ENCODE results near the gene TMEM191C. TPM values are rescaled to one million over a fixed set of nuclear protein-coding genes. Genes with fewer than 3 reads are reported as not detected.
"Not testable (repeated sequence)": the region's sequence is repeated elsewhere in the genome, so short reads cannot be mapped to it uniquely, and the experiment has no call there.

The TMEM191C gene
- total RNA-seq, 3 donors from 2014 or later (not counting 1 experiment from before 2014, with no cell fraction given), result 2.1 to 3.4 (median 3.2) TPM

GRCh38 chr22:21435998-21436810, 31.0 kb upstream of the TMEM191C start:
- H3K36me3 ChIP-seq (ENCODE audit: control insufficient read depth, insufficient read depth, low read length); intact Hi-C loops (cut with micrococcal nuclease); H3K9me3 Mint-ChIP-seq; H3K36me3 Mint-ChIP-seq; H3K27ac ChIP-seq (ENCODE audit: low read length); H3K4me1 Mint-ChIP-seq; H3K27me3 Mint-ChIP-seq (ENCODE audit: low read depth in 2 of 2); H3K9me3 ChIP-seq (ENCODE audit: control insufficient read depth, insufficient read depth, low read length); H3K27me3 ChIP-seq (ENCODE audit: control insufficient read depth, insufficient read depth, low read length); H3K4me1 ChIP-seq (ENCODE audit: control insufficient read depth, insufficient read depth, low read length); H3K4me3 ChIP-seq (ENCODE audit: low read length); H3K4me3 Mint-ChIP-seq; H3K27ac Mint-ChIP-seq; ATAC-seq: not testable (repeated sequence)
- WGBS (ENCODE audit: insufficient coverage), result no CpG with 5 or more reads among the region's 12 CpGs
- DNase-seq, result peak in 1 of 2 donors; percentile 11

DNA sequence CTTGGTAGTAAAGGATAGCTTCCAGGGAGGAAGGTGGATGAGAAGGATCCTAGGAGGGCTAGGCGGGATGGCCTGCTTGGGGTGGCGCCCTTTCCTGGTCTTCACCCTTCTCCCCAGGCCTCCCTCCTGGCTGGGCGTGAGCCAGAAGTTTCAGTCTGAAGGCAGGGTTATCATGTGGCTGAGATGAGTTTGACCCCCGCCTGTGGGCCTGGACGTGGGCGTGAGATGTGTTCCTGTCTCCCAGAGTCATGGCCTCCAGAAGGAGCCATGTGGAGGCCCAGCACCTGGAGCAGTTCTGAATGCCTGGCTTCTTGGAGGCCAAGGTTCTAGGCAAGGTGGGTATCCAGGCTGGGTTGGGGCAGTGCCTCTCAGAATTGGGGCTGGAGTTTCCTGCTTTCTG, 29.2 kb upstream of the TMEM191C start:
- H3K27me3 ChIP-seq (ENCODE audit: control insufficient read depth, insufficient read depth, low read length); H3K27ac Mint-ChIP-seq; H3K9me3 Mint-ChIP-seq; H3K4me1 ChIP-seq (ENCODE audit: control insufficient read depth, insufficient read depth, low read length); H3K4me3 ChIP-seq (ENCODE audit: low read length); H3K9me3 ChIP-seq (ENCODE audit: control insufficient read depth, insufficient read depth, low read length); H3K4me3 Mint-ChIP-seq; ATAC-seq; H3K36me3 ChIP-seq (ENCODE audit: control insufficient read depth, insufficient read depth, low read length); intact Hi-C loops (cut with micrococcal nuclease); H3K4me1 Mint-ChIP-seq; H3K27me3 Mint-ChIP-seq (ENCODE audit: low read depth in 2 of 2); H3K27ac ChIP-seq (ENCODE audit: low read length); H3K36me3 Mint-ChIP-seq: not testable (repeated sequence)
- WGBS (ENCODE audit: insufficient coverage), result no CpG with 5 or more reads among the region's 6 CpGs
- DNase-seq, result peak in 1 of 2 donors; percentile 9

DNA sequence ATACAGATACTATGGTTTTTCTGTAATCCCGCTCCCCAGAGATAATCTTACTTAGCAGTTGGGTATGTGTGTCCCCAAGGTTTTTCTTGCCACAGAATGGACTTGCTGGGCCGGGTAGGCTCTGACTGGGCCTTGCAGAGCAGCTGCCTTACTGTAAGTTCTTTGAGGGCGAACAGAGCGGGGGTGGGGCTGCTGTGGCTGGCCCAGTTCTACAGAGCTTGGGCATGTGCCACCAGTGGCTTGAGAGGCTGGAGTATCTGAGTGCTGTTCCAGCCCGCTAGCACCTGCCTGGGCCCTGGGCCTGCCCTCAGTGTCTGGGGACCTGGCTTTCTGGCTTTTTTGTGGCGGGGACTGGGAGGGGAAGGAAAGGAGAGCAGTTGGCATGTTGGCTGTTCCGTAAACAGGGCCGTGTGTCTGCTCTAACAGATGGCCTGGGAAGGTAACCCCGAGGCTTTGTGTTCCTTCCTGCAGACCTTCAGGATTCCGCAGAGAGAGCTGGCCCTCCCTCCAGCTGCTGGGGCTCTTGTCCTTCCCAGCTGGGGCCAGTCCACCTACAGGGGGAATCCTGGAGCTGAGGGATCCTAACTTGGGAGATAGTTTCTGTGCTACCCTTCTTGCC, 27.1 kb upstream of the TMEM191C start:
- H3K27me3 ChIP-seq (ENCODE audit: control insufficient read depth, insufficient read depth, low read length); H3K27ac Mint-ChIP-seq; H3K36me3 ChIP-seq (ENCODE audit: control insufficient read depth, insufficient read depth, low read length); H3K9me3 Mint-ChIP-seq; H3K27ac ChIP-seq (ENCODE audit: low read length); H3K9me3 ChIP-seq (ENCODE audit: control insufficient read depth, insufficient read depth, low read length); ATAC-seq; H3K4me3 Mint-ChIP-seq; H3K4me1 Mint-ChIP-seq; H3K4me1 ChIP-seq (ENCODE audit: control insufficient read depth, insufficient read depth, low read length); H3K27me3 Mint-ChIP-seq (ENCODE audit: low read depth in 2 of 2); H3K4me3 ChIP-seq (ENCODE audit: low read length); DNase-seq; intact Hi-C loops (cut with micrococcal nuclease); H3K36me3 Mint-ChIP-seq: not testable (repeated sequence)
- WGBS (ENCODE audit: insufficient coverage), result no CpG with 5 or more reads among the region's 10 CpGs

DNA sequence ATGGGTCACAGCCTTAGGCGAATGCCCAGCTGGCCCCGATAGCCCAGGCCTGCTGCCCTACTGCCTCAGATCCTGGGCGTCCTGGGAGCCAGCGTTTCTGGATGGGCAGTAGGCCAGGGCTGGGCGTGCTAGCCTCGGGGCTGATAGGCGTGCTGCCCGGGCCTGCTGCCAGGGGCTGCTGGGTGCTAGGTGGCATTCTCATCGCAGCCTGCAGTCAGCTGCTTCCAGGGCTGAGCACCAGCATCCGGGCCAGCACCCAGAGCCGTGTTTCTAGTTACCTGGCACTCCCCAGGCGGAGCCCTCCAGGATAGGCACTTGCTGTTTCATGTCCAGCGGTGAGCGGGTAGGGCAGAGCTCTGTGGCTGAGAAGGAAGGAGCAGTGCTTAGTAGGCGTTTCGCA, 26.5 kb upstream of the TMEM191C start:
- H3K4me1 ChIP-seq (ENCODE audit: control insufficient read depth, insufficient read depth, low read length); H3K27ac ChIP-seq (ENCODE audit: low read length); H3K4me3 ChIP-seq (ENCODE audit: low read length); H3K27ac Mint-ChIP-seq; H3K27me3 Mint-ChIP-seq (ENCODE audit: low read depth in 2 of 2); ATAC-seq; H3K36me3 ChIP-seq (ENCODE audit: control insufficient read depth, insufficient read depth, low read length); H3K9me3 ChIP-seq (ENCODE audit: control insufficient read depth, insufficient read depth, low read length); H3K36me3 Mint-ChIP-seq; intact Hi-C loops (cut with micrococcal nuclease); H3K4me1 Mint-ChIP-seq; H3K27me3 ChIP-seq (ENCODE audit: control insufficient read depth, insufficient read depth, low read length); DNase-seq; H3K9me3 Mint-ChIP-seq; H3K4me3 Mint-ChIP-seq: not testable (repeated sequence)
- no CpG with 5 or more reads among the region's 16 CpGs for WGBS (ENCODE audit: insufficient coverage)

- H3K27me3 Mint-ChIP-seq (ENCODE audit: low read depth in 2 of 2); H3K9me3 Mint-ChIP-seq; intact Hi-C loops (cut with micrococcal nuclease); H3K27ac ChIP-seq (ENCODE audit: low read length); H3K4me1 ChIP-seq (ENCODE audit: control insufficient read depth, insufficient read depth, low read length); H3K4me3 ChIP-seq (ENCODE audit: low read length); ATAC-seq; H3K9me3 ChIP-seq (ENCODE audit: control insufficient read depth, insufficient read depth, low read length); H3K27ac Mint-ChIP-seq; H3K4me1 Mint-ChIP-seq; H3K36me3 ChIP-seq (ENCODE audit: control insufficient read depth, insufficient read depth, low read length); H3K36me3 Mint-ChIP-seq; H3K4me3 Mint-ChIP-seq; H3K27me3 ChIP-seq (ENCODE audit: control insufficient read depth, insufficient read depth, low read length): not testable (repeated sequence)
- no CpG with 5 or more reads among the region's 6 CpGs for WGBS (ENCODE audit: insufficient coverage)
- peak in 1 of 2 donors; percentile 5 for DNase-seq
Observed at GRCh38 chr22:21441170-21441569, 26.0 kb upstream of the TMEM191C start.

DNA sequence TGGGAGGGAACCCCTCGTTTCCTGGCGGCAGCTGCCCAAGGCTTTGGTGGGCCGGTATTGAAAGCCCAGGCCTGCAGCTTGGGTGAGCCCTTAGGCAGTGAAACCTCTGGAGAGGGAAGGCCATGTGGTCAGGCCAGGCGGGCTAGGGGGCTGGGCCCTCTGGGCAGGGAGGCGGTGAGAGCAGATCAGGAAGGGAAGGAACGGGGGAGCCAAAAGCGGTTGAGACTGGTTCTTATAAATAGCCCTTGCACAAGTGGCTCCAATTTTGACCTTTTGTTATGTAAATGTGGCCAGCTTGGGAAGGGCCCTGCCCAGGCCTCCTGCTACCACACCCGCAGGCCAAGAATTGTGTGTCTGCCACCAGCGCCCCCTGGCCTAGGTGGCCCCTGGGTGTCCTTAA, 25.1 kb upstream of the TMEM191C start:
- WGBS (ENCODE audit: insufficient coverage), result no CpG with 5 or more reads among the region's 9 CpGs
- intact Hi-C loops (cut with micrococcal nuclease), result not testable (repeated sequence)

DNA sequence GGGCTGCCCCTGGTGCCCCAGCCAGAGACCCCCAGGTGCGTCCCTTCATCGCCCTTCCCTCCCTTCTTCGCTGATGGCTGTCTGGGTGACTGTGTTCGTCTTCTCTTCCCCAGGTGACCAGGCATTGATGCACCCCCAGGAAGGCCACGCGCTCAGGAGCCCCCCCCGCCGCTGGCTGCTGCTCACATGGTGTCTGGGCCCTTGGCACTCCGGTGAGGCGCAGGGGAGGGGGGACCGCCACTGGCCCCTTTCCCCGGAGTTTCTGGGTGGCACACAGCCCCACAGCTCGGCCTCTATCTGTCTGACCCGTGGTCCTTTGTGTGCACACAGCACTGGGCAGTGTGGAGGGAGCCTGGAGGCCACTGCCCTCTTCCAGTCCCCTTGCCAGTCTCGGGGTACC, 24.5 kb upstream of the TMEM191C start:
- ATAC-seq; H3K9me3 ChIP-seq (ENCODE audit: control insufficient read depth, insufficient read depth, low read length); H3K27me3 Mint-ChIP-seq (ENCODE audit: low read depth in 2 of 2); H3K4me3 ChIP-seq (ENCODE audit: low read length); H3K27ac ChIP-seq (ENCODE audit: low read length); intact Hi-C loops (cut with micrococcal nuclease); H3K4me1 Mint-ChIP-seq; H3K36me3 Mint-ChIP-seq; H3K4me1 ChIP-seq (ENCODE audit: control insufficient read depth, insufficient read depth, low read length); H3K27ac Mint-ChIP-seq; H3K4me3 Mint-ChIP-seq; H3K9me3 Mint-ChIP-seq; H3K27me3 ChIP-seq (ENCODE audit: control insufficient read depth, insufficient read depth, low read length): not testable (repeated sequence)
- DNase-seq, result peak in 1 of 2 donors; percentile 6
- H3K36me3 ChIP-seq (ENCODE audit: control insufficient read depth, insufficient read depth, low read length), result peaks cover 14% of the 10 kb centered on the region
- WGBS (ENCODE audit: insufficient coverage), result 83% methylated on average over 1 of the region's 15 CpGs

More for the DNA sequence above, 25.1 kb upstream of the TMEM191C start:
- peaks cover 14% of the 10 kb centered on the region for H3K36me3 ChIP-seq (ENCODE audit: control insufficient read depth, insufficient read depth, low read length)
- ATAC-seq; H3K4me1 ChIP-seq (ENCODE audit: control insufficient read depth, insufficient read depth, low read length); H3K36me3 Mint-ChIP-seq; H3K27ac ChIP-seq (ENCODE audit: low read length); H3K9me3 Mint-ChIP-seq; H3K27me3 ChIP-seq (ENCODE audit: control insufficient read depth, insufficient read depth, low read length); H3K9me3 ChIP-seq (ENCODE audit: control insufficient read depth, insufficient read depth, low read length); H3K4me1 Mint-ChIP-seq; H3K4me3 ChIP-seq (ENCODE audit: low read length); H3K27me3 Mint-ChIP-seq (ENCODE audit: low read depth in 2 of 2); DNase-seq; H3K27ac Mint-ChIP-seq; H3K4me3 Mint-ChIP-seq: not testable (repeated sequence)
